ENCODE results near the gene TRPV3.

TRPV3 gene

GRCh38 chr17:3596804-3597464 lies 39.3 kb upstream of the TRPV3 start:
- H3K4me3 ChIP-seq (replicated peaks in 1 of 2; ENCODE audit: low read depth in 2 of 2, low read length in 2 of 2), result no peak overlapping the region
- TF ChIP-seq, protein P1, sequence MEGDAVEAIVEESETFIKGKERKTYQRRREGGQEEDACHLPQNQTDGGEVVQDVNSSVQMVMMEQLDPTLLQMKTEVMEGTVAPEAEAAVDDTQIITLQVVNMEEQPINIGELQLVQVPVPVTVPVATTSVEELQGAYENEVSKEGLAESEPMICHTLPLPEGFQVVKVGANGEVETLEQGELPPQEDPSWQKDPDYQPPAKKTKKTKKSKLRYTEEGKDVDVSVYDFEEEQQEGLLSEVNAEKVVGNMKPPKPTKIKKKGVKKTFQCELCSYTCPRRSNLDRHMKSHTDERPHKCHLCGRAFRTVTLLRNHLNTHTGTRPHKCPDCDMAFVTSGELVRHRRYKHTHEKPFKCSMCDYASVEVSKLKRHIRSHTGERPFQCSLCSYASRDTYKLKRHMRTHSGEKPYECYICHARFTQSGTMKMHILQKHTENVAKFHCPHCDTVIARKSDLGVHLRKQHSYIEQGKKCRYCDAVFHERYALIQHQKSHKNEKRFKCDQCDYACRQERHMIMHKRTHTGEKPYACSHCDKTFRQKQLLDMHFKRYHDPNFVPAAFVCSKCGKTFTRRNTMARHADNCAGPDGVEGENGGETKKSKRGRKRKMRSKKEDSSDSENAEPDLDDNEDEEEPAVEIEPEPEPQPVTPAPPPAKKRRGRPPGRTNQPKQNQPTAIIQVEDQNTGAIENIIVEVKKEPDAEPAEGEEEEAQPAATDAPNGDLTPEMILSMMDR (IDR thresholded peaks at IDR 0.05; ENCODE audit: low read depth, low read length), result no peak
- no peak for DNase-seq (ENCODE audit: low read depth in 2 of 2)

GRCh38 chr17:3594976-3595375 lies 37.4 kb upstream of the TRPV3 start:
- peak; percentile 4 to 5 for DNase-seq (ENCODE audit: low read depth in 2 of 2)
- no peak overlapping the region for H3K4me3 ChIP-seq (replicated peaks in 1 of 2; ENCODE audit: low read depth in 2 of 2, low read length in 2 of 2)
- TF ChIP-seq, protein P1 (IDR thresholded peaks at IDR 0.05; ENCODE audit: low read depth, low read length), result no peak

DNA sequence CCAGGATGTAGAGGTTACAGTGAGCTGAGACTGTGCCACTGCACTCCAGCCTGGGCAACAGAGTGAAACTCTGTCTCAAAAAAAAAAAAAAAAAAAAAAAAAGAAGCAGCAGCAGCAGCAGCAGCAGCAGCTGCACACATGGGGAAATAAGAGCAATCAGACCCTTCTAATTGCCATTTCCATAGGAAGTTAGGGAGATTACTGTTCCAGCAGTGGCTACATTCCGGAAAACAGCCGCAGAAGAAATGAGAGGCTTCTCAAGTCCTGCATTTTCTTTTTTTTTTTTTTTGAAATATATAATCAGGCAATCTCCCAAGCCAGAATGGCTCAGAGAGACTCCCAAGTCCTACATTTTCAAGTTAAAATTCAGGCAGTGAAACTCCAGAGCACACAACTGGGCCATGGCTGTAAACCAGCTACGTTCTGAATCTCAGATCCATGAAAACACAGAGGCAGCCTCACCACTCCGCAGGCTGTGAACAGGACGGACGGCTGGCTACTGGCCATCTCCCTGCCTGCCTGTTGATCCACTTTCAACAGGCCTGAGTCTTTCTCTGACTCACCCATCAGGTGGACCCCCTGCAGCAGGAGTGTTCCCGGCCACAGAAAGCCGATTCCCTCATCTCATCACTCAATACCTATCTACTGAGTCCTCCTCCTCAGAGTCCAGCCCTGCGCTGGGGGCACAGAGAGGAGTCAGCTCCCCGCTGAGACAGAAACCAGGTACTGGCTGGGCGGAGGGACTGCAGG lies 36.6 kb upstream of the TRPV3 start:
- peak; percentile 68 to 75 for DNase-seq (ENCODE audit: low read depth in 2 of 2)
- peak overlapping the region in 1 of 2 donors; percentile 8 for H3K4me3 ChIP-seq (replicated peaks in 1 of 2; ENCODE audit: low read depth in 2 of 2, low read length in 2 of 2)
- TF ChIP-seq, protein P1 (IDR thresholded peaks at IDR 0.05; ENCODE audit: low read depth, low read length), result no peak

GRCh38 chr17:3593384-3593783 lies 35.8 kb upstream of the TRPV3 start:
- H3K4me3 ChIP-seq (replicated peaks in 1 of 2; ENCODE audit: low read depth in 2 of 2, low read length in 2 of 2), result no peak overlapping the region
- DNase-seq (ENCODE audit: low read depth in 2 of 2), result no peak
- TF ChIP-seq, protein P1 (IDR thresholded peaks at IDR 0.05; ENCODE audit: low read depth, low read length), result no peak

GRCh38 chr17:3592216-3592860 lies 34.7 kb upstream of the TRPV3 start:
- DNase-seq (ENCODE audit: low read depth in 2 of 2), result no peak
- no peak overlapping the region for H3K4me3 ChIP-seq (replicated peaks in 1 of 2; ENCODE audit: low read depth in 2 of 2, low read length in 2 of 2)
- TF ChIP-seq, protein P1 (IDR thresholded peaks at IDR 0.05; ENCODE audit: low read depth, low read length), result no peak

DNA sequence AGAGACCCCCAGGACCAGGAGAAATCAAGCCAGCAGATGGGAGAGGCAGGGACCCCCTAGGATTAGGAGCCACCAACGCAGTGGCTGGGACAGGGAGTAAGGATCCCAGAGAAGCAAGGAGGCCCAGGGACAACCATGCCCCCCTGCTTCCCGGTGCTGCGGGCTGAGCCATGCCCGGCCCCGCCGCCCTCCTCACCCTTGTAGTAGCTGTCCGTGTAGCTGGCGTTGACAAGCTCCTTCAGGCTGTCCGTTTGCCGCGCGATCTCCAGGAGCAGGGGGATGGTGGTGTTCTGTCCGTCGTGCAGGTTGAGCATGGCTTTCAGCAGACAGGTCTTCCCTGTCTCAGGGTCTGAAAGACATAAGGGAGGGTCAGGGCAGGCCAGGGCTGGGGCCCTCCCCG lies 33.2 kb upstream of the TRPV3 start:
- TF ChIP-seq, protein P1 (IDR thresholded peaks at IDR 0.05; ENCODE audit: low read depth, low read length), result no peak
- H3K4me3 ChIP-seq (replicated peaks in 1 of 2; ENCODE audit: low read depth in 2 of 2, low read length in 2 of 2), result no peak overlapping the region
- DNase-seq (ENCODE audit: low read depth in 2 of 2), result no peak

Measured in cardiac fibroblast (primary cell).